Central memory CD4-positive, alpha-beta T cell (primary cell): ENCODE results near the gene MPLKIP.
"Not testable (repeated sequence)": the region's sequence is repeated elsewhere in the genome, so short reads cannot be mapped to it uniquely, and the experiment has no call there.

Experiments
- DNase-seq: peaks from one replicate; pipeline ENCODE4 v3.0.0; 2022

The MPLKIP gene

DNA sequence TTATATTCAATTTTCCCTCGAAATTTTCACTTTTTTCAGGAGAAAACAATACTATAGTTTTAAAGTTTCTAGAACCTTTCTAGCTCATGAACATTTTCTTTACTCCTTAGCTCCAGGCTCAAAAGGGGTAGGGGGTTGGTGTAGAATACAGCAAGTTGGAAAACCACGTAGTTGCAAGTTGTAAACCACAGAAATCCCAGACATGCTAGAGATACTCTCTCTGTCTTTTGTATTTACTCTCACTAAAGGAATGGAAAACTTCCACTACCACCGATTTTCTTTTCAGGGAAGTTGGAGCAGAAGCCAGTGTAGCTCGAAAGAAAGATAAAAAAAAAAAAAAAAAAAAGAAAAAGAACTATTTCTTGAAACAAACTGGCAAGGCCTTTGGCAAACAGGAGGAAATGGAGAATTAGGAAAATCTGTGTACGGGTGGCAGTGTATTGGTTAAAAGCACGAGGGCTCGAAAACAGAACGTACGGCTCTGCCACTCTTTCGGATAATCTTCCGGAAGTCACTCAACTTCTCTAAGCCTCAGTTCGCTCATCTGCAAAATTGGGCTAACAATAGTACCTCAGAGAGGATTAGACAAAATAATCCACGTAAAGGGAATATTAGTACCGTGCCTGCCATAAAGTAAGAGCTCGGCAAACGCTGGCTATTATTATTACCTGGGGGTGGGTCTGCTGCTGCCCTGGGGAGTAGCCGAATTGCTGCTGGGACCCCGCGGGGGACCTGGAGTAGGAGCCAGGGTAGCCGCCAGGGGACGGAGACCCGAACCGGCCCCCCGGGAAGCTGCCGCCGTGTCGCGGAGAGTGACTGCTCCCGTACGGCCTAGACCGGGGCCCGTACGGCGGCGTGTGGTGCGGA, 628 bp downstream of the MPLKIP start:
- no peak for DNase-seq

DNA sequence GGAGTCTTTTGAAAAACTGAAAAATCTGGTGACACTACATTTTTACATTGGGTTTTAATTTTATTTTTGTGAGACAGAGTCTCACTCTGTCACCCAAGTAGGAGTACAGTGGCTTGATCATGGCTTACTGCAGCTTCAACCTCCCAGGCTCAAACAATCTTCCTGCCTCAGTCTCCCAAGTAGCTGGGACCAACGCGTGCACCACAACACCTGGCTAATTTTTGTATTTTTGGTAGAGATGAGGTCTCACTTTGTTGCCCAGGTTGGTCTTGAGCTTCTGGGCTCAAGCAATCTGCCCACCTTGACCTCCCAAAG, 11.5 kb downstream of the MPLKIP start:
- no peak for DNase-seq

DNA sequence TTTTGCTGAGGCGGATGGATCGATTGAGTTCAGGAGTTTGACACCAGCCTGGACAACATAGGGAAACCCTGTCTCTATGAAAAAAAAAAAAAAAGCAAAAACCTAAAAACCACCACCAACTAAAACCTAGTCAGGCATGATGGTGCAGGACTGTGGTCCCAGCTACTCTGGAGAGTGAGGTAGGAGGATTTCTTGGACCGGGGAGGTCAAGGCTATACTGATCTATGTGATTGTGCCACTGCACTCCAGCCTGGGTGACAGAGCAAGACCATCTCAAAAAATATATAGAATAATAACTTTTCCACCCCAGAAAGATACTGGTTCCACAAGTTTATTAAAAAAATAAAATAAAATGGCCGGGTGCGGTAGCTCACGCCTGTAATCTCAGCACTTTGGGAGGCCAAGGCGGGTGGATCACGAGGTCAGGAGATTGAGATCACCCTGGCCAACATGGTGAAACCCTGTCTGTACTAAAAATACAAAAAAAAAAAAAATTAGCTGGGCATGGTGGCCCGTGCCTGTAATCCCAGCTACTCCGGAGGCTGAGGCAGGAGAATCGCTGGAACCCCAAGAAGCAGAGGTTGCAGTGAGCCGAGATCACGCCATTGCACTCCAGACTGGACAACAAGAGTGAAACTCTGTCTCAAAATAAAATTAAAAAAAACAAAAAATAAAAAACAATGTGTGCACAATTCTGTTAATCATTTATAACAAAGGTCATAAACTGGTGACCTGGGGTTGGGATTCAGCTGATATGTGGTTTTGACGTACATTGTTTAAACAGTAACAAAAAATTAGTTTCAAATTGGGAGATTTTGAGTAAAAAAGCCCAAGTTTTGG, 12.1 kb downstream of the MPLKIP start:
- DNase-seq: not testable (repeated sequence)

DNA sequence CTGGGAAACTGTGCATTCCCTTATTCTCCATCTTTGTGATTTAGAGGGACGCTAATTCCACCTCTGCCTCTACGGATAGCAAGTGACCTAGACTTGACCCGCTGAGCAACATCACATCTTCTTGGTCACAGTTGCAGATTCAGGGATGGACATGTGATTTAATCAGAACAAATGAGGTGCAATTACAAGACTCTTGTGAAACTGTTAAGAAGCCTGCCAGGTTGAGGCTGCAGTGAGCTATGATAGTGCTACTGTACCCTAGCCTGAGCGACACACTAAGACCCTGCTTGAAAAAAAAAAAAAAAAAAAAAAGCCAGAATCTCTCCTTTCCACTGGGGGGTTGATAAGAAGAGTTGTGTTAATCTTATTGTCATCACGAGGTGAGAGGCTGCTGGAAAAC, 14.4 kb downstream of the MPLKIP start:
- DNase-seq: no peak

DNA sequence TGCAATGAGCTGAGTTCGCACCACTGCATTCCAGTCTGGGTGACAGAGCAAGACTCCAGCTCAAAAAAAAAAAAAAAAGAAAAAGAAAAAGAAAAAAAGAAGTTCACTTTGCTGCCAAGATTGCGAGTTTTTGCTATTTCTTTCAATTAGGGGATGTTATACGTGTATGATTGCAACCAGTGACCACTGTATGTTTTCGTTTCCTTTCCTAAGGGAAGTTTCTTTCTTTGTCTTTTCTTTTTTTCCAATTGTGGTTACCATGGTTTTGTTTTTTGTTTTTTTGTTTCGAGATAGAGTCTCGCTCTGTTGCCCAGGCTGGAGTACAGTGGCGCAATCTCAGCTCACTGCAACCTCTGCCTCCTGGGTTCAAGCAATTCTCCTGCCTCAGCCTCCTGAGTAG, 16.2 kb downstream of the MPLKIP start:
- DNase-seq: not testable (repeated sequence)

DNA sequence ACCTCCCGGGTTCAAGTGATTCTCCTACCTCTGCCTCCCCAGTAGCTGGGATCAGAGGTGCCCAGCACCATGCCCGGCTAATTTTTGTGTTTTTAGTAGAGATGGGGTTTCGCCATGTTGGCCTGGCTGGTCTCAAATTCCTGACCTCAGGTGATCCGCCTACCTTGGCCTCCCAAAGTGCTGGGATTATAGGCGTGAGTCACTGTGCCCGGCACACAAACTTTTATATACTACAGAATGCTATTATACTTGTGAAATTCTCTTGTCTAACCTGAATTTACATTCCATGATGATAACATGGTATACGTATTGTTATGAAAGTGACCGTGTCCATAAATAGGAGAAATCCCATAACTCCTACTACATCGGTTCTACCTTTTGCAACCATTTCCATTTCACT, 17.2 kb downstream of the MPLKIP start:
- not testable (repeated sequence) for DNase-seq

DNA sequence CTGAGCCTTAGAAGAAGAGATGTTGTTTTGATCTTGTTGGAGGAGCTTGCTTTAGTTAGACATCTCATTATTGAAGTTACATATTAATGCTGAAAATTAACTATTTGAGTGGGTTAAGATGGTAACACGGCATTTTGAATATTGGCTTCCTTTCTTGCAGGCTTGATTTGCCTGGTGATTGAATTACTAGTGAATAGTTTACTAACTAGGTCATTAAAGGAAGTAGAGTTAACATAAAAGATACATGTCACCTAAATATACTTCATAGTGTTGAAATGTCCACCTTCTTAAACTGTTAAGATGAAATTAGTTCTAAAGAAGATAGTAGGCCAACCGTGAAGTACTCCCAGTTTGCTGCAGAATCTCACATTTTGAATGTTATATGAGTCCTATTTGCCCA, 18.5 kb downstream of the MPLKIP start:
- no peak for DNase-seq

DNA sequence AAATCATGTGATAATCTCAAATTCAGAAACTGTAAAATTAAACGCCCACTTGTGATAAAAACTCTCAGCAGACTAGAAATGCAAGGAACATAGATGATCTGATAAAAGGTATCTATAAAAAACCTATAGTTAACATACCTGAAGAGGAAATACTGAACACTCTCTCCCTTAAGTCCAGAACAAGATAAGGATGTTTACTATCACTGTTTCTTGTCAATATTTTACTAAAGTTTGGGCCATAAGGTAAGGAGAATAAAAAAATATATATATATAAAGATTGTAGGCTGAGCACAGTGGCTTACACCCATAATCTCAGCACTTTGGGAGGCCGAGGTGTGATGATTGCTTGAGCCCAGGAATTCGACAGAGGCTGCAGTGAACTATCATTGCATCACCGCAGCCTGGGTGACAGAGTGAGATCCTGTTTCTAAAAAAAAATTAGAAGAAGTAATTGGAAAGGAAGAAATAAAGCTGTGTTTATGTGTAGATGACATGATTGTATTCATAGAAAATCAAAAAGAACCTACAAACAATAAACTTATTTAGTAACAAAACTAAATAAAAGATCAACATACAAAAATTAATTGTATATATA, 28.4 kb downstream of the MPLKIP start:
- DNase-seq: no peak

DNA sequence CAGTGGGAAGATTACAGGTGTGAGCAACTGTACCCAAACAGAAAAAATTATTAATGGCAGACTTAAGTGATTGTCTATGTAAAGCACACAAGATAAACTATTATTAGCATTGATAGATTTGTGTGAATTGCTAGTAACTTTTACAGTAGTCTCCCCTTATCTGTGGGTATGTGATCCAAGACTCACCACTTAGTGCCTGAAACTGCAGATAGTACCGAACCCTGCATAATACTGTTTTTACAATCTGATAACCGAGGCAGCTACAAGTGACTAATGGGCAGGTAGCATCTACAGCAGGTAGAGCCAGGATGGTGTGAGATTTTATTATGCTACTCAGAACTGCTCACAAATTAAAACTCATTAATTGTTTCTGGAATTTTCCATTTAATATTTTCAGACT, 31.5 kb downstream of the MPLKIP start:
- DNase-seq: no peak

DNA sequence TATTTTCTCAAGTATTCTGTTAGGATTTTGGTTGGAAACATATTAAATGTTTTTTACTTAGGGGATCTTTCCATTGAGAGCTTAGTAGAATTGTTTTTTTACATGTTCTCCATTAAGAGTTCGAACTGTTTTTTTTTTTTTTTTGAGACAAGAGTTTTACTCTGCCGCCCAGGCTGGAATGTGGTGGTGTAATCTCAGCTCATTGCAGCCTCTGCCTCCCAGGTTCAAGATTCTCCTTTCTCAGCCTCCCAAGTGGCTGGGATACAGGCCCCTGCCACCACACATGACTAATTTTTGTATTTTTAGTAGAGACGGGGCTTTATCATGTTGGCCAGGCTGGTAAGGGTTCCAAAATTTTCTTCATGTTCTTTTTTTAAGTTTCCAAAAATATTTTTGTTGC, 33.2 kb downstream of the MPLKIP start:
- no peak for DNase-seq

DNA sequence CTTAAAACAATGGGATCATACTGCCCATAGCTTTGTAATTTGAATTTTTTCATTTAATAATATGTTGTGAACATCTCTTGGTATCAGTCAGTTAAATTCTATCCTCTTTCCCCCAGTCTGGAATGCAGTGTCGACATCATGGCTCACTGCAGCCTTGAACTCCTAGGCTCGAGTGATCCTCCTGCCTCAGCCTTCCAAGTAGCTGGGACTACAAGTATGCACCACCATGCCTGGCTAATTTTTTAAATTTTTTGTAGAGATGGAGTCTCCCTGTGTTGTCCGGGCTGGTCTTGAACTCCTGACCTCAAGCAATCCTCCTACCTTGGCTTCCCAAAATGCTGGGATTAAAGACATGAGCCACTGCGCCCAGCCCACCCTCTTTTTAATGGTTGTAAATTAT, 34.6 kb downstream of the MPLKIP start:
- DNase-seq: no peak

DNA sequence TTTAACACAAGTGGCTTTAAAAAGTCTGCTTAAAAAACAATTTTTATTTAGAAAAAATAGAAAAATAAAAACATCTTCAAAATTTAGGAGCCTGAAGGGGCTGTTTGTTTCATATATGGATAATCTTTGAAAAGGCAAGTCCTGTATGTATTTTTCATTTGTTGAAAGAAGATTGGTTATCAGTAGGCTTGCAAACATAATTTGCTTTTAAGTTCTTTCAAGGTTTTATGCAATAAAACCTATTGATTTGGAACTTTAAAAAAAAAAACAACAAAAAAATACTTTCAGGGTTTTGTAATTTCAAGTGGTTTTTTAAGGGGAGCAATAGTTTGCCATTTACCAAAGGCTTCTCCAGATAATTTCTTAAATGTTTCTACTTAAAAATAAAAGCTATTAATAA, 35.6 kb downstream of the MPLKIP start:
- no peak for DNase-seq

DNA sequence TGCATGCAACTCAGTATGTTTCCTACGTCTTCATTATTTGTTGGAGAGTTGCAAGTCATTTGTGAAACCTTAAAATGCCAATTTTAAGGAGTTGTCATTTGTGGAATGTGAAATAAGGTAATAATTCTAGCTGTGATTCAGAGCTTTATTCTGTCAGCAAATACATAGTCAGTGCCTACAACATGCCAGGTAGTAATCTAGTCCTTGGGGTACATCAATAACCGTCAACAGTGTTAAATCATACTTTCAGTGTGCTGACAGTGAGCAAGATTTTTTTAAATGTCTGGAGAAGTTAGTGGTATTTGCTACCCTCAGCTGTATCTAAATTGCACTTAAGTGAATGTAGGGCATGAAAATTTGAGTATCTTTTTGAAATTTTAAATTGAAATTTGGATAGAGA, 36.7 kb downstream of the MPLKIP start:
- DNase-seq: no peak

DNA sequence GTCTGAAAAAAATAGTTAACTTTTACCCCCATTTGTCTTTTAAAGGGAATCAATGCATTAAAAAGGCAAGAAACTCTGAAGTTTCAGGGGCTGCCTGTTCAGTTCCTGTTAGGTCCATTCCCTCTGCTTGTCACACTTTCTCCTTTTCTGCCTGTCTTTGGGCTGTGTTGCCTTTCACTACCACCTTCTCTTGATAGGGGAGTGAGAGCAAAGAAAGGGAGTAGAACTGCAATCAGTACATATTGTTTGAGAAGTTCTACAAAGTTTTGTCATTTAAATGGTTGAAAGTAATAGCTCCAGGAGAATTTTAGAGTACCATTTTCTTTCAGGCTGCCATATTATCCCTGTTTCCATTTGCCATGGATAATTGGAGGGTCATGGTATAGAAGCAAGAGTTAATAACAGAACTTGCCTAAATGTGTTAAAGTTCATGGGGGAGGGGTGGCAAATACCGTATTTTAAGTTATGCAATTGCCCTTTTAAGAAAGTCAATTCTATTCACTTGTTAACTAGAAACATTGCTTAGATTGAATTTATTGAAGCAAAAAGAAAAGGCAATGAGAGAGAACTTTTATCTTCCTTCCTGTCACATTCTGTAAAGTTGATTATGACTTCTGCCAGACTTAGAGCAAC, 38.6 kb downstream of the MPLKIP start:
- no peak for DNase-seq

DNA sequence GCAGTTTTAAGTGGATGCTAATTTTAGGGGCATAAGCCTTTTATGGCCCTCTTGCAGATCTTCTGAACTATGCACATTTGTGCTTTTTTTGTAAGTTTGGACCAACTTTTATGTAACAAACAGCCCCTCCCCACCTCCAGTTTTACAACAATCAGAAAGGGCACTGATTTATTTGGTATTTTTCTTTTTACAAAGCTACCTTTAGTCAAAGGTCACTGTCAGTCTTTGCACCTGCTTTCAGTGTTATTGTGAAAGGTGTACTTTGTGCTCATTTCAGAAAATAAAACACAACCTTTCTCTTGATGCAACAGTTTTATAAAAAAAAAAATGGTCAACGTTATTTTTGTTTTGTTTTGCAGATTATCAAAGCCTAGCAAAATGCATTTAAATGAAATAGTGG, 39.2 kb downstream of the MPLKIP start:
- DNase-seq: no peak

DNA sequence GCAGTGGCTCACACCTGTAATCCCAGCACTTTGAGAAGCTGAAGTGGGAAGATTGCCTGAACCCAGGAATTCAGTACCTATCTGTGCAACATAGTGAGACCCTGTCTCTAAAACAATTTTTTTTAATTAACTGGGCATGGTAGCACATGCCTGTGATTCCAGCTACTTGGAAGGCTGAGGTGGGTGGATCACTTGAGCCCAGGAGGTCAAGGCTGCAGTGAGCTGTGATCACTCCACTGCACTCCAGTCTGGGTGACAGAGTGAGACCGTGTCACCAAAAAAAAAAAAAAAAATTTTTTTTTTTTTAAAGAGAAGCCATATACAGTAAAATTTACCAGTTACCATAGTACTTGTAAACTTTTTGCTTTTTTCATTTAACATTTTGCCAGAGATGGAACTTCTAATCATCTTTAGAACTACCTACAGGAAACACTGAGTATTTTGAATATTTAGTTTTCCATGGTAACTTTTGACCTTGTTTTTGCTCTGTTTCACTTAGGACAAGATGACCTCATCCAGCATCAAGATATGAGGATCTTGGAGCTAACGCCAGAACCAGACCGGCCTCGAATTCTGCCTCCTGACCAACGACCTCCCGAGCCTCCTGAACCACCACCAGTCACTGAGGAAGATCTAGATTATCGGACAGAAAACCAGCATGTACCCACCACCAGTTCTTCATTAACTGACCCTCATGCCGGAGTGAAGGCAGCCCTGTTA, 40.6 kb downstream of the MPLKIP start:
- DNase-seq: no peak

DNA sequence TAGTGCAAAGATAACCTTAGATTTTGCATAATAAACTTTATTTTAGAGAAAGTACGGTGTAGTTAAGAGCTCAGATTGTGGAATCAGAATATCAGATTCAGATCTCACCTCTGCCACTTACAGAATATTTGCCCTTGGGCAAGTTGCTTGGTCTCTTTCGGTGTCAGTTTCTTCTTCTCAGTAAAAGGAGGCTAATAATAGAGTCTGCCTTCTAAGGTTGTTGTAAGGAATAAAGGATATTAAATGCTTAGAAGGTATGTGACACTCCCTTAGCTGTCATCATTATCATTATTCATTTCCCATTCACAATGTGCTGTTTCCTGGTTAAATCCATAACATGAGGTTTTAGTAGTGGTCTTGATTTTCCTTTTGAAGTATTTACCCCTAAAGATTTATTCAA, 42.2 kb downstream of the MPLKIP start:
- no peak for DNase-seq

DNA sequence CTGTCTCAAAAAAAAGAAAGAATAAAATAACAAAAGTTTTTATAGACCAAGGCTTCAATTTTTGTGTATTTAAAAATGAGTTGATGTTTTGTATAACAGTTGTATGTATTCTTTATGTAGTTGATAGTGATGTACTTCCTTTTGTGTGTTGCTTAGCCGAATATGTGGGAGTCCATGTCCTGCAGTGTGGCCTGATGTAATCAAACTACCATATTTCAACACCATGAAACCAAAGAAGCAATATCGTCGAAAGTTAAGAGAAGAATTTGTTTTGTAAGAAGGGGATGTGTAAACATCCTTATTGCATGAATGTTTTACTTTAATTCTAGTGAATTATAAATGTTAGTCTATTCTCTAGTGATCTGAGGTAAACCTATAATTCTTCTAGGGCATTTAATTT, 56.6 kb downstream of the MPLKIP start:
- no peak for DNase-seq
